Stomach (tissue), 9 donors: ENCODE measurements around the gene PEX11B. TPM values are rescaled to one million over a fixed set of nuclear protein-coding genes. Genes with fewer than 3 reads are reported as not detected.

Experiments
- DNase-seq, 2 donors: peaks; one replicate each; pipeline versions ENCODE4 v3.0.0 to v3.0.0-alpha.2; 2013 to 2019
- H3K27ac ChIP-seq, 5 donors: fragments of 200-600 bp in 4 of 5; sonication (generic) in 4 of 5; one replicate each; pipeline ENCODE4 v1.5.1; 2013 to 2019; ENCODE audit warnings: mild to moderate bottlenecking in 1 of 5, moderate library complexity in 1 of 5
- H3K27me3 ChIP-seq, 3 donors: fragments of 200-600 bp; sonication (generic); one replicate each; pipeline ENCODE4 v1.5.1; 2017 to 2019; ENCODE audit warnings: mixed run types in 1 of 3
- H3K36me3 ChIP-seq, 4 donors: fragments of 200-600 bp; sonication (generic); 1 replicate in 3 of 4; 2 replicates in 1 of 4; pipeline ENCODE4 v1.5.1; 2016 to 2019
- H3K4me1 ChIP-seq, 4 donors: fragments of 200-600 bp; sonication (generic); one replicate each; pipeline ENCODE4 v1.5.1; 2016 to 2019
- H3K4me3 ChIP-seq, 4 donors: fragments of 200-600 bp; sonication (generic) in 3 of 4; one replicate each; pipeline ENCODE4 v1.5.1; 2016 to 2019; ENCODE audit warnings: mild to moderate bottlenecking in 1 of 4
- H3K9me3 ChIP-seq, 4 donors: fragments of 200-600 bp; sonication (generic); one replicate each; pipeline ENCODE4 v1.5.1; 2016 to 2019
- CTCF ChIP-seq, 7 experiments: fragments of 450-650 bp in 4 of 7; fragments of 200-600 bp in 3 of 7; sonication (generic) in 3 of 7; IDR thresholded peaks; one replicate each; pipeline ENCODE4 v1.5.1; 2016 to 2019; ENCODE audit warnings: antibody characterized with exemption in 7 of 7, control low read depth in 2 of 7, mild to moderate bottlenecking in 1 of 7
- EP300 ChIP-seq: sonication (generic); formaldehyde crosslinking; IDR thresholded peaks from one replicate; pipeline ENCODE4 v1.6.1; 2017; ENCODE audit warnings: antibody characterized with exemption
- POLR2A ChIP-seq, 4 donors: fragments of 450-650 bp; IDR thresholded peaks; one replicate each; pipeline ENCODE4 v1.6.1; 2016; ENCODE audit warnings: antibody characterized with exemption in 4 of 4, control low read depth in 2 of 4, mild to moderate bottlenecking in 1 of 4, moderate library complexity in 1 of 4
- POLR2AphosphoS5 ChIP-seq, 3 donors: sonication (generic); formaldehyde crosslinking; IDR thresholded peaks; one replicate each; pipeline ENCODE4 v1.6.1; 2016; ENCODE audit warnings: antibody characterized with exemption in 3 of 3
- WGBS, 5 donors: extraction: QIAGEN DNeasy Blood & Tissue Kit in 3 of 5; methylation state at CpG; one replicate each; pipeline versions ENCODE4 v1.1.5 to v1.1.7; 2013 to 2018; 5-methylcytosine and 5-hydroxymethylcytosine counted together
- intact Hi-C: fragments of 100-400 bp; cut with DNase I; formaldehyde crosslinking; loops from one replicate; pipeline ENCODE4 v1.15.1; 2023; ENCODE audit warnings: low total_unique reads
- polyA plus RNA-seq, 3 donors: library from polyadenylated mRNA; stranded (reverse); fragments of 200-250 nt; gene quantifications; one replicate each; pipeline ENCODE4 v1.2.3, GENCODE V29; 2013
- total RNA-seq, 5 donors: library from RNA; depleted of rRNA; stranded (reverse); fragments of >200 nt; gene quantifications; one replicate each; pipeline versions ENCODE4 v1.1.0 to v1.2.3, GENCODE V29; 2014 to 2016
- donor health status: healthy with polysubstance abuse.
- donor health status: Bipolar disorder and iron deficiency.
- donor health status: healthy.

PEX11B gene
- total and polyA plus RNA-seq, 8 donors, result 15.6 to 46.6 (median 31.8) TPM

GRCh38 chr1:145916745-145917144 is 1.8 kb downstream of the PEX11B start:
- Histone ChIP-seq H3K9me3 (no peaks in the 10 kb centered on the region), H3K36me3 (peaks cover 14 to 51% (median 50%) of the 10 kb centered on the region in 4 donors), H3K27me3 (no peaks in the 10 kb centered on the region), H3K27ac (peak overlapping the region in 1 of 5 donors; percentile 90), H3K4me3 (no peak overlapping the region), H3K4me1 (peaks cover 18 to 38% (median 29%) of the 10 kb centered on the region in 4 donors)
- DNase-seq, result no peak
- TF ChIP-seq POLR2A (IDR thresholded peaks at IDR 0.05) (no peak), POLR2AphosphoS5 (IDR thresholded peaks at IDR 0.05) (no peak), EP300 (no peak), CTCF (IDR thresholded peaks at IDR 0.05) (no peak)
- intact Hi-C loops, result no loop called here
- 66 to 75% (median 68%) methylated on average over 5 of the region's 5 CpGs for whole genome bisulfite sequencing, 5 donors

GRCh38 chr1:145912128-145912641 is 6.3 kb downstream of the PEX11B start:
- peaks cover 9 to 20% (median 13%) of the 10 kb centered on the region in 4 donors for H3K4me1 ChIP-seq
- H3K9me3 ChIP-seq, result no peaks in the 10 kb centered on the region
- 71 to 80% (median 72%) methylated on average over 11 of the region's 11 CpGs for WGBS, 5 donors
- no peak for DNase-seq
- H3K27me3 ChIP-seq, result no peaks in the 10 kb centered on the region
- H3K4me3 ChIP-seq, result no peak overlapping the region
- peaks cover 24 to 63% (median 62%) of the 10 kb centered on the region in 4 donors for H3K36me3 ChIP-seq
- intact Hi-C loops, result no loop called here
- TF ChIP-seq POLR2A (IDR thresholded peaks at IDR 0.05) (no peak), CTCF (IDR thresholded peaks at IDR 0.05) (no peak), EP300 (no peak), POLR2AphosphoS5 (IDR thresholded peaks at IDR 0.05) (no peak)
- no peak overlapping the region for H3K27ac ChIP-seq

- no peaks in the 10 kb centered on the region for H3K9me3 ChIP-seq
- no peak overlapping the region for H3K4me3 ChIP-seq
- WGBS, 5 donors, result 50 to 72% (median 70%) methylated on average over 1 of the region's 1 CpG
- no peak for TF ChIP-seq EP300
- no peak for TF ChIP-seq POLR2A (IDR thresholded peaks at IDR 0.05)
- no peak for TF ChIP-seq CTCF (IDR thresholded peaks at IDR 0.05)
- TF ChIP-seq POLR2AphosphoS5 (IDR thresholded peaks at IDR 0.05), result no peak
- no peaks in the 10 kb centered on the region for H3K27me3 ChIP-seq
- intact Hi-C loops, result loop anchor here (10.0 kb wide), 1 partner anchor 106 kb away; no protein-coding TSS in a partner anchor
- peak overlapping the region in 3 of 5 donors; percentile 2 to 35 (median 3) for H3K27ac ChIP-seq
- peaks cover 5 to 8% (median 7%) of the 10 kb centered on the region in 4 donors for H3K4me1 ChIP-seq
- DNase-seq, result no peak
- peaks cover 24 to 36% (median 32%) of the 10 kb centered on the region in 4 donors for H3K36me3 ChIP-seq
These were observed 9.9 kb downstream of the PEX11B start for GRCh38 chr1:145908653-145909052.

GRCh38 chr1:145906954-145907753 is 11.4 kb downstream of the PEX11B start:
- H3K4me1 ChIP-seq, result peaks cover 5 to 8% (median 7%) of the 10 kb centered on the region in 4 donors
- peak overlapping the region in 1 of 5 donors; percentile 10 for H3K27ac ChIP-seq
- H3K9me3 ChIP-seq, result no peaks in the 10 kb centered on the region
- WGBS, 5 donors, result 78 to 85% (median 82%) methylated on average over 10 of the region's 10 CpGs
- TF ChIP-seq EP300 (no peak), POLR2AphosphoS5 (IDR thresholded peaks at IDR 0.05) (no peak)
- peaks cover 13 to 22% (median 17%) of the 10 kb centered on the region in 4 donors for H3K36me3 ChIP-seq
- no peak for DNase-seq
- H3K27me3 ChIP-seq, result no peaks in the 10 kb centered on the region
- no peak overlapping the region for H3K4me3 ChIP-seq
- intact Hi-C loops, result loop anchor here (10.0 kb wide), 1 partner anchor 108 kb away; no protein-coding TSS in a partner anchor
